GM06990 (cell line): ENCODE results near the gene LONP1.

Experiments
- DNase-seq: peaks from one replicate; pipeline ENCODE4 v3.0.0-alpha.2; 2011; ENCODE audit not compliant: insufficient read length; ENCODE audit errors: extremely low read depth
- H3K27me3 ChIP-seq: replicated peaks from 2 replicates; pipeline ENCODE4 v1.6.0; 2011; ENCODE audit warnings: low read length; ENCODE audit not compliant: control insufficient read depth, insufficient read depth
- H3K36me3 ChIP-seq: 2 replicates; pipeline ENCODE4 v1.5.1; 2011; ENCODE audit warnings: low read length; ENCODE audit not compliant: control insufficient read depth, insufficient read depth
- H3K4me3 ChIP-seq: replicated peaks from 2 replicates; pipeline ENCODE4 v1.5.1; 2011; ENCODE audit warnings: low read depth, mild to moderate bottlenecking, control low read depth, low read length
- TF ChIP-seq, protein P1 (sequence below): IDR thresholded peaks from 2 replicates; pipeline ENCODE4 v1.5.1; 2011; ENCODE audit warnings: low read length, control low read depth, mild to moderate bottlenecking, inconsistent platforms; ENCODE audit not compliant: insufficient read depth, poor library complexity, severe bottlenecking

The LONP1 gene

DNA sequence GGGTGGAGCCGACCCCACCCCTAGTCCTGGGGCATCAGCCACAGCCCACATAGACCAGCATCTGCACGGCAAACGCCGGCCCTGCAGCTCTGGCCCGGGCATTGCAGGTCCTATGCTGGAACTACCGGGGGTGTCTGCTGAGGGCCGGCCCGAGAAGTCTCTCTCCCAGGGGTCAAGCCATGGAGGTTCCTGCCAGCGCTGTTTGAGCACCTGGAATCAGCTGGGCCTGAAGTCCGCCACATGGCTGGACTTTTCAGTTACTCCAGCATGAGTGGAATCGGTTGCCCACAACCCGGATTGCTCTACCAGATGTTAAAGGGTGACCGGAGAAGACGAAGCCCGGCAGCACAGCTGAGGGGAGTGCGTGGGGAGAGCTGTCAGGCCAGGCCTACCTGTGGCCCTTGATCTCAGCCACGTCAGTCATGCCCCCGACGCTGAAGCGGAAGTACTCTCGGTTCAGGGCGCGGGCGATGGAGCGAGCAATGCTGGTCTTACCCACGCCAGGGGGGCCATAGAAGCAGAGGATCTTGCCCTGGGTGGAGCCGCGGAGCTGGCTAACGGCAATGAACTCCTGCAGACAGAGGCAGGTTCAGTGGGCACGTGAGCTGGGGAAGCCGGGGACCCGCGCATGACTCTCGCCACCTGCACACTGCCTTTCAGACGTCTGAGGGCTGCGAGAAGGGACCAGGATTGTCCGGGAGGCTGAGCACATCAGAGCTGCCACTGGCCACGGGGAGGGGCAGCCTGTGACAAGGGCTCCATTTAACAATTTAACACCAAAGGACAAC lies 21.1 kb downstream of the LONP1 start:
- Histone ChIP-seq H3K36me3 (peaks cover 50% of the 10 kb centered on the region), H3K27me3 (no peaks in the 10 kb centered on the region), H3K4me3 (no peak overlapping the region)
- TF ChIP-seq, protein P1, sequence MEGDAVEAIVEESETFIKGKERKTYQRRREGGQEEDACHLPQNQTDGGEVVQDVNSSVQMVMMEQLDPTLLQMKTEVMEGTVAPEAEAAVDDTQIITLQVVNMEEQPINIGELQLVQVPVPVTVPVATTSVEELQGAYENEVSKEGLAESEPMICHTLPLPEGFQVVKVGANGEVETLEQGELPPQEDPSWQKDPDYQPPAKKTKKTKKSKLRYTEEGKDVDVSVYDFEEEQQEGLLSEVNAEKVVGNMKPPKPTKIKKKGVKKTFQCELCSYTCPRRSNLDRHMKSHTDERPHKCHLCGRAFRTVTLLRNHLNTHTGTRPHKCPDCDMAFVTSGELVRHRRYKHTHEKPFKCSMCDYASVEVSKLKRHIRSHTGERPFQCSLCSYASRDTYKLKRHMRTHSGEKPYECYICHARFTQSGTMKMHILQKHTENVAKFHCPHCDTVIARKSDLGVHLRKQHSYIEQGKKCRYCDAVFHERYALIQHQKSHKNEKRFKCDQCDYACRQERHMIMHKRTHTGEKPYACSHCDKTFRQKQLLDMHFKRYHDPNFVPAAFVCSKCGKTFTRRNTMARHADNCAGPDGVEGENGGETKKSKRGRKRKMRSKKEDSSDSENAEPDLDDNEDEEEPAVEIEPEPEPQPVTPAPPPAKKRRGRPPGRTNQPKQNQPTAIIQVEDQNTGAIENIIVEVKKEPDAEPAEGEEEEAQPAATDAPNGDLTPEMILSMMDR = no peak
- no peak for DNase-seq

DNA sequence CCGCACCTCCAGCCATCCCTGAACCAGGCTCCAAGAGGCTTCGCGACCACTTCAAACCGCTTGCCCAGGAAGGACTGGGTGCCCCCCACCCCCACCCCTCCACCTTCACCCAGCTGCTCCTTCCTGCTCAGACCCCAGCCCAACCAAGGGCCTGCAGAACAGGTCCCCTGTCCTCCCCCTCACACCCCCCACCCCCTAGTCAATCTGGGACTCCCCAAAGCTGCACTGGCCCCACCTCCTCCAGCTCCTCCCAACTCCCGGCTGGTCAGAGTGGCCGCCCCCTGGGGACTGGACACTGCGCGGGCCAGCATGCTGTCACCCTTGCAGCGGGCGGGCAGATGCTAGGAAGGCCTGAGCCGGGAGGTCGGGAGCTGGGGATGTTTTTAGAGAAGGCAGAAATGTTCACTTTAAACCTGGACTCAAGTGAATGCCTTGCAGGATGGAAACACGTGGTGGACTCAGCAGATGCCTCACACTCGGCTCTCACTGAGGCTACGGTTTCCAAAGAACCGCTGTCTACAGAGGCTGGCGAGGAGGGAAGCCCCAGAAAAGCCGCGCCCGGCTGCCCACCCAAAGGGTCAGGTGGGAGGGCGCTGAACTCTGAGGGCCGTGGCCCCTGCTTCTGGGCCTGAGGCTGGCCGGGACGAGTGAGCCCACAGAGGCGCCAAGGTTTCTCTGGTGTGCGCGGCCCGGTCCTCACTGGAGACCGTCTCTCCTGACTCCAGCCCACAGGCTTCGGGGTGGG lies 21.9 kb downstream of the LONP1 start:
- TF ChIP-seq, protein P1 = no peak
- no peak for DNase-seq
- Histone ChIP-seq H3K27me3 (no peaks in the 10 kb centered on the region), H3K36me3 (peaks cover 50% of the 10 kb centered on the region), H3K4me3 (no peak overlapping the region)

DNA sequence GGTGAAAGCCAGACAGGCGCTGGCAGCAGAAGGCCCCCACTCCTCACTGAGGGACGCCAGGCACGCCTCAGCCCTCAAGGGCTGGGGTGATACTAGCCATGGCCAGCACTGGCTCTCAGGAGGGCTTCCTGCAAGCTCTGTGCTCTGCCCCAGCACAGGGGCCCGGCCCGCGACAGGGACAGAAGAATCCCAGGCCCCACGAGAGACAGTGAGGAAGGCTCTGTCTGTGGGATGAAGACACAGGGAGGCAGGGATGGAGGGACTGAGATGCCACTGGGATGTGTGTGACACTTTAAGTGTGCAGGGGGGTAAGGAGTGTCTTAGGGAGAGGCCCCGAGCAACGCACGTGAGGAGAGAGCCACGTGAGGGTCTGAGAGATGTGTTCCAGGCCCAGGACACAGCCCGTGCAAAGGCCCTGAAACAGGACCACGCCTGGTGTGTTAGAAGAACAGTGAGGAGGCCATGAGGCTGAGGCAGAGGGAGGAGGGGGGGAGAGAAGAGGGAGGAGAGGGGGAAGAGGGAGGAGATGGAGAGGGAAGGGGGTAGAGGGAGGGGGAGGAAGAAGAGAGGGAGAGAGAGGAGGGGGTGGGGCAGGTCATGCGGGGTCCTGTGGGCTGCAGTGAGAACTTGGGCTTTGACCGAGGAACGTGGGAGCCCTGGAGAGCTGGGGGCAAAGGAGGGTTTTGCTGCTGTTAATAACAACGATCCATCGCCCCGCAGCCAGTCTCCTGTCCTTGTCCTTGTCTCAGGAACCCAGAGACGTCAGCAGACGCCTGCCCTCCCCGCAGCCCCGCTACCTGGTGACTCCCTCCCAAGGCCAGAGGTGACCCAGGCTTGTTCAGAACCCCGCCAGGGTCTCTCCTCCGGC lies 22.7 kb downstream of the LONP1 start:
- Histone ChIP-seq H3K4me3 (no peak overlapping the region), H3K27me3 (no peaks in the 10 kb centered on the region), H3K36me3 (peaks cover 57% of the 10 kb centered on the region)
- DNase-seq = no peak
- TF ChIP-seq, protein P1 = no peak

DNA sequence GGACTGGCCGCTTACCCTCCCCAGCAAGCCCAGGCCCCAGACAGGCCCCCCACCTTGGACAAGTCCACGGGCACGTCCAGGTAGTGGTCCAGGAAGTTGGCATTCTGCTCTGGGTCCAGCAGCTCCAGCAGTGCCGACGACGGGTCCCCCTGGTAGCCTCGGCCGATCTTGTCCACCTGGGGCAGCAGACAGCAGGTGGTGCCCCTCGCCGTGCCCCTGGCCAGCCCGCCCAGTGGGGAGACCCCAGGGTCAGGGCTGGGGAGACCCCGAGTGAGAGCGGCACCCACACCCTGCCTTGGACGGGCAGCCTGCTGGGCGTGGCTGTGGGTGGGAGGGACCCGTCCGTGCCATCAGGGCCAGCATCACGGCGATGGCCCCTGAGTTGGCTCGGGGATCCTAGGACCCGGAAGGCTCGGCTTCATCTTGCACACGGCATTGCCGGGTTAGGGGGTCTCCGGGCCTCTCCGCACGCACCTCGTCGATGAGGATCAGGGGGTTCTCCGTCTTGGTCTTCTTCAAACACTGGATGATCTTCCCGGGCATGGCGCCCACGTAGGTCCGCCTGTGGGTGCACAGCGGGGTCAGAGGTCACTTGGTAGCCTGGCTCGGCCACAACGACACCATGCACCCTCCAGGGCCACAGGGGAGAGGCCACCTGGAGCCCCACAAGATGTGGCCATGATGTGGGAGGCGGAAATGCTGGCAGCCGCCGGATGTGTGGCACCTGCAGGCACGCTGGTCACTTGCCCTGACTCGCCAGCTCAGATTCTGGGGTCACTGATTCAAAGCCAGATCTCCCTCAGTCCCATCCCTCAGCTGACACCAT lies 23.5 kb downstream of the LONP1 start:
- DNase-seq = no peak
- H3K27me3 ChIP-seq = no peaks in the 10 kb centered on the region
- H3K4me3 ChIP-seq = no peak overlapping the region
- H3K36me3 ChIP-seq = peaks cover 65% of the 10 kb centered on the region
- TF ChIP-seq, protein P1 = no peak

DNA sequence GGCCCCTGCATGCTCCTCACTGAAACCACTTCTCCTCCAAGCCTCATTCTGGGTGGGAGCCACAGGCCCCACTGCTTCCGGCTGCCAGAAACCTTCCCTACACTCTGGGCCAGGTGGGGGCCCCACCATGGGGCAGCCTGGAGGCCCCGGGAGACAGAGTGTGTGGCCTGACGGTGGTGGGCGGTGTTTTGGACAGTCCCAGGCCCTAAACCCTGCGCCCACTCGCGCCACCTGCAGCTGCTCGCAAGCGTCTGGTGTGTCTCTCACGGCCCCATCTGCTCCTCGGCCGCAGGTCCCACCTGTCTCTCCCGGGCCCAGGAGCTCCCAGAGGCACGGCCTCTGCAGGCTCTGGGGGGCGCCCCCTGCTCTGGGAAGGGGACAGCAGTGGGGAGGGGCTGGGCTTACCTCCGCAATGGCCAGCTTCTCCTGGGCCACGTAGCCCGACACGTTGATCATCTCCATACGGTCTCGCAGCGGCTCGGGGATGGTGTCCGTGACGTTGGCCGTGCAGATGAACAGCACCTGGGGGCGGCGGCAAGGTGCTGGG lies 24.2 kb downstream of the LONP1 start:
- DNase-seq = no peak
- Histone ChIP-seq H3K36me3 (peaks cover 65% of the 10 kb centered on the region), H3K27me3 (no peaks in the 10 kb centered on the region), H3K4me3 (no peak overlapping the region)
- TF ChIP-seq, protein P1 = no peak
